Smooth muscle cell (in vitro differentiated cells): Measurements from ENCODE around the gene TIGAR. TPM values are rescaled to one million over a fixed set of nuclear protein-coding genes. Genes with fewer than 3 reads are reported as not detected.

ENCODE experiments used
- DNase-seq: peaks from one replicate; lab custom pipeline; 2025; ENCODE audit not compliant: unreplicated experiment; lab: John Stamatoyannopoulos, UW
- H2AFZ ChIP-seq: fragments of 200-600 bp; sonication (generic); 2 replicates; pipeline ENCODE4 v1.6.0; 2016; ENCODE audit warnings: antibody characterized with exemption, low read depth, mild to moderate bottlenecking
- H3F3A ChIP-seq: fragments of 200-600 bp; sonication (generic); 2 replicates; pipeline ENCODE4 v1.6.0; 2017; ENCODE audit warnings: antibody characterized with exemption, low read depth
- H3K27ac ChIP-seq: fragments of 200-600 bp; sonication (generic); 2 replicates; pipeline ENCODE4 v1.5.1; 2016; ENCODE audit warnings: low read depth, mild to moderate bottlenecking
- H3K27me3 ChIP-seq: fragments of 200-600 bp; sonication (generic); 2 replicates; pipeline ENCODE4 v1.6.1; 2016; ENCODE audit warnings: low read depth, mild to moderate bottlenecking
- H3K36me3 ChIP-seq: fragments of 200-600 bp; sonication (generic); 2 replicates; pipeline ENCODE4 v1.5.1; 2016; ENCODE audit warnings: low read depth
- H3K4me1 ChIP-seq: fragments of 200-600 bp; sonication (generic); 2 replicates; pipeline ENCODE4 v1.5.1; 2016; ENCODE audit warnings: low read depth
- H3K4me2 ChIP-seq: fragments of 200-600 bp; sonication (generic); 2 replicates; pipeline ENCODE4 v1.6.0; 2016; ENCODE audit warnings: mild to moderate bottlenecking
- H3K4me3 ChIP-seq: fragments of 200-600 bp; sonication (generic); 2 replicates; pipeline ENCODE4 v1.5.1; 2016; ENCODE audit warnings: mild to moderate bottlenecking
- H3K79me2 ChIP-seq: fragments of 200-600 bp; sonication (generic); 2 replicates; pipeline ENCODE4 v1.6.0; 2016; ENCODE audit warnings: low read depth, mild to moderate bottlenecking
- H3K9ac ChIP-seq: fragments of 200-600 bp; sonication (generic); 2 replicates; pipeline ENCODE4 v1.6.0; 2016; ENCODE audit warnings: low read depth
- H3K9me3 ChIP-seq: fragments of 200-600 bp; sonication (generic); replicated peaks from 2 replicates; pipeline ENCODE4 v1.5.1; 2016; ENCODE audit warnings: low read depth
- H4K20me1 ChIP-seq: fragments of 200-600 bp; sonication (generic); 2 replicates; pipeline ENCODE4 v1.6.0; 2016; ENCODE audit warnings: low read depth
- WGBS: methylation state at CpG from one replicate; pipeline ENCODE4 v1.1.7; 2016; ENCODE audit warnings: low lambda C conversion rate; 5-methylcytosine and 5-hydroxymethylcytosine counted together
- polyA plus RNA-seq: library from polyadenylated mRNA; unstranded; fragments of >200 nt; fragmentation: Nextera tagmentation; extraction: Ambion mirVana; gene quantifications from 2 replicates; pipeline ENCODE4 v1.2.1, GENCODE V29; 2016
- total RNA-seq: library from RNA; depleted of rRNA; stranded (reverse); fragments of >200 nt; gene quantifications from 2 replicates; pipeline ENCODE4 v1.2.3, GENCODE V29; 2014
- TF ChIP-seq, protein P1 (sequence below): fragments of 200-600 bp; sonication (generic); IDR thresholded peaks from 2 replicates; pipeline ENCODE4 v1.5.1; 2017; ENCODE audit warnings: borderline replicate concordance, mild to moderate bottlenecking, antibody characterized with exemption; ENCODE audit not compliant: insufficient read depth, poor library complexity, severe bottlenecking

The TIGAR gene
- total and polyA plus RNA-seq, 2 experiments from 2014 or later: 21.6 to 26.1 TPM

DNA sequence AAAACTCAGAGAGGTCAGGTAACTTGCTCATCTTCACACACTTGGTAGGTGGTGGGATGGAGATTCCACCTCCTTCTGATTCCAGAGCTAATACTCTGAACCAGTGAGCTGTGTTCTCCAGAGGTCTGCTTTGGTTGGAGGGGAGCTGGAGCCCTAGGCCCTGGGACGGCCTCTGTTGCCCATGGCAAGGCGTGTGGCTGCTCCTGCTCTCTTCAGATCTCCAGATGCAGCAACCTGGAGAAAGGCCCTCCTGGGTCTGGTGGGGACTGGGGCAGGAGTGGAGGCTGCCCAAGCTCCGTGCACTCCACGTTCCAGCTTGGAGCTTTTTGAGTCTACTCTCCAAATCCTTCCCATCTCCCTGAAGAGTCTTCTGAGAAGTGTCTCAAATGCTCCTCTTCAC, 36.7 kb upstream of the TIGAR start:
- TF ChIP-seq, protein P1, sequence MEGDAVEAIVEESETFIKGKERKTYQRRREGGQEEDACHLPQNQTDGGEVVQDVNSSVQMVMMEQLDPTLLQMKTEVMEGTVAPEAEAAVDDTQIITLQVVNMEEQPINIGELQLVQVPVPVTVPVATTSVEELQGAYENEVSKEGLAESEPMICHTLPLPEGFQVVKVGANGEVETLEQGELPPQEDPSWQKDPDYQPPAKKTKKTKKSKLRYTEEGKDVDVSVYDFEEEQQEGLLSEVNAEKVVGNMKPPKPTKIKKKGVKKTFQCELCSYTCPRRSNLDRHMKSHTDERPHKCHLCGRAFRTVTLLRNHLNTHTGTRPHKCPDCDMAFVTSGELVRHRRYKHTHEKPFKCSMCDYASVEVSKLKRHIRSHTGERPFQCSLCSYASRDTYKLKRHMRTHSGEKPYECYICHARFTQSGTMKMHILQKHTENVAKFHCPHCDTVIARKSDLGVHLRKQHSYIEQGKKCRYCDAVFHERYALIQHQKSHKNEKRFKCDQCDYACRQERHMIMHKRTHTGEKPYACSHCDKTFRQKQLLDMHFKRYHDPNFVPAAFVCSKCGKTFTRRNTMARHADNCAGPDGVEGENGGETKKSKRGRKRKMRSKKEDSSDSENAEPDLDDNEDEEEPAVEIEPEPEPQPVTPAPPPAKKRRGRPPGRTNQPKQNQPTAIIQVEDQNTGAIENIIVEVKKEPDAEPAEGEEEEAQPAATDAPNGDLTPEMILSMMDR: no peak
- no peaks in the 10 kb centered on the region for H3K27me3 ChIP-seq
- H3K79me2 ChIP-seq: peaks cover 96% of the 10 kb centered on the region
- peaks cover 31% of the 10 kb centered on the region for H3K36me3 ChIP-seq
- H3K4me2 ChIP-seq: no peak overlapping the region
- no peak overlapping the region for H3K4me3 ChIP-seq
- 85% methylated on average over 4 of the region's 4 CpGs for WGBS
- no peak overlapping the region for H3K9ac ChIP-seq
- no peak overlapping the region for H3K27ac ChIP-seq
- H3F3A ChIP-seq: peaks cover 45% of the 10 kb centered on the region
- no peak for DNase-seq
- H4K20me1 ChIP-seq: peaks cover 100% of the 10 kb centered on the region
- H2AFZ ChIP-seq: no peak overlapping the region
- H3K9me3 ChIP-seq: no peaks in the 10 kb centered on the region
- H3K4me1 ChIP-seq: peaks cover 15% of the 10 kb centered on the region

GRCh38 chr12:4285070-4285469, 35.9 kb upstream of the TIGAR start:
- TF ChIP-seq, protein P1: no peak
- H3K4me1 ChIP-seq: peaks cover 16% of the 10 kb centered on the region
- WGBS: 97% methylated on average over 8 of the region's 8 CpGs
- no peaks in the 10 kb centered on the region for H3K27me3 ChIP-seq
- H3K9ac ChIP-seq: no peak overlapping the region
- peaks cover 100% of the 10 kb centered on the region for H4K20me1 ChIP-seq
- peaks cover 28% of the 10 kb centered on the region for H3K36me3 ChIP-seq
- peaks cover 38% of the 10 kb centered on the region for H3F3A ChIP-seq
- DNase-seq: no peak
- no peaks in the 10 kb centered on the region for H3K9me3 ChIP-seq
- no peak overlapping the region for H3K27ac ChIP-seq
- H3K4me3 ChIP-seq: no peak overlapping the region
- no peak overlapping the region for H2AFZ ChIP-seq
- H3K79me2 ChIP-seq: peaks cover 96% of the 10 kb centered on the region
- no peak overlapping the region for H3K4me2 ChIP-seq

DNA sequence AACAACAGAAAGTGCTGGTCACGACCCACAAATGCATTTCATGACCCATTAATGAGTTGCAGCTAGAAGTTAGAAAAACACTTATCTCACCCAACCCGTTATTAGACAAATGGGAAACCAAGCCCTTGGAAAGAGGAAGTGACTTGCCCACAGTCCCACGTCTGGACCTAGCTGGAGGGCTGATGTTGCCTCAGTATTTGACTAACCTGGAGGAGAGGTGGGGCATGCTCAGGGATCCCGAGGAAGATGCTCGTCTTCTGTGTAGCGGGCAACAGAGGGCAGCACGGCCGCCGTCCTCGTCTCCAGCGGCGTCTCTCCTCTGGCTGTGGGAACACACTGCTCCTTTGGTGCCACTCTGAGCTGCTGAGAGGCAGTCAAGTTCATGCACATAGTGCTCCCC, 34.8 kb upstream of the TIGAR start:
- 89% methylated on average over 12 of the region's 12 CpGs for WGBS
- peaks cover 36% of the 10 kb centered on the region for H3F3A ChIP-seq
- peaks cover 16% of the 10 kb centered on the region for H3K4me1 ChIP-seq
- TF ChIP-seq, protein P1: no peak
- peaks cover 96% of the 10 kb centered on the region for H3K79me2 ChIP-seq
- peak overlapping the region; percentile 15 for H3K27ac ChIP-seq
- no peak overlapping the region for H3K4me2 ChIP-seq
- no peaks in the 10 kb centered on the region for H3K9me3 ChIP-seq
- no peak overlapping the region for H3K4me3 ChIP-seq
- no peak for DNase-seq
- peaks cover 100% of the 10 kb centered on the region for H4K20me1 ChIP-seq
- H2AFZ ChIP-seq: no peak overlapping the region
- H3K9ac ChIP-seq: no peak overlapping the region
- H3K36me3 ChIP-seq: peaks cover 34% of the 10 kb centered on the region
- H3K27me3 ChIP-seq: no peaks in the 10 kb centered on the region

GRCh38 chr12:4286771-4287317, 34.2 kb upstream of the TIGAR start:
- Histone ChIP-seq H3F3A (peaks cover 38% of the 10 kb centered on the region), H3K4me2 (no peak overlapping the region), H3K9me3 (no peaks in the 10 kb centered on the region), H3K4me1 (peaks cover 16% of the 10 kb centered on the region), H4K20me1 (peaks cover 100% of the 10 kb centered on the region), H3K79me2 (peaks cover 97% of the 10 kb centered on the region), H3K9ac (no peak overlapping the region), H3K4me3 (no peak overlapping the region), H2AFZ (no peak overlapping the region), H3K36me3 (peaks cover 38% of the 10 kb centered on the region), H3K27ac (no peak overlapping the region), H3K27me3 (no peaks in the 10 kb centered on the region)
- DNase-seq: no peak
- TF ChIP-seq, protein P1: no peak
- 94% methylated on average over 14 of the region's 14 CpGs for WGBS
